HepG2 (cell line): ENCODE results near the gene RABGGTA. TPM values are rescaled to one million over a fixed set of nuclear protein-coding genes. Genes with fewer than 3 reads are reported as not detected.

ENCODE experiments used
- ARHGAP35 ChIP-seq: sonication (generic); formaldehyde crosslinking; IDR thresholded peaks from 2 replicates; pipeline ENCODE4 v1.9.0; 2022; ENCODE audit warnings: mild to moderate bottlenecking, inconsistent platforms, moderate library complexity, missing genetic modification reagents, borderline replicate concordance
- CHCHD3 ChIP-seq: sonication (generic); formaldehyde crosslinking; IDR thresholded peaks from 2 replicates; pipeline ENCODE4 v1.8.0; 2022; ENCODE audit warnings: mild to moderate bottlenecking, missing genetic modification reagents, moderate library complexity
- ERF ChIP-seq: IDR thresholded peaks from 2 replicates; pipeline ENCODE4 v1.6.1; 2018; ENCODE audit warnings: missing biosample characterization, missing genetic modification reagents
- FOXJ3 ChIP-seq: sonication (generic); formaldehyde crosslinking; IDR thresholded peaks from 2 replicates; pipeline ENCODE4 v1.4.0; 2020; ENCODE audit warnings: missing genetic modification reagents, mild to moderate bottlenecking, borderline replicate concordance
- ISL2 ChIP-seq: sonication (generic); formaldehyde crosslinking; IDR thresholded peaks from 2 replicates; pipeline ENCODE4 v1.5.0; 2020; ENCODE audit warnings: missing genetic modification reagents
- KLF12 ChIP-seq: sonication (generic); formaldehyde crosslinking; IDR thresholded peaks from 2 replicates; pipeline ENCODE4 v1.4.0; 2020; ENCODE audit warnings: missing genetic modification reagents, borderline replicate concordance
- KLF13 ChIP-seq: sonication (generic); formaldehyde crosslinking; IDR thresholded peaks from 2 replicates; pipeline ENCODE4 v1.4.0; 2020; ENCODE audit warnings: mild to moderate bottlenecking, missing genetic modification reagents
- SSRP1 ChIP-seq: IDR thresholded peaks from 2 replicates; pipeline ENCODE4 v1.6.1; 2016; ENCODE audit warnings: control low read depth
- ZMYM4 ChIP-seq: sonication (generic); formaldehyde crosslinking; IDR thresholded peaks from 2 replicates; pipeline ENCODE4 v1.8.1; 2023; ENCODE audit warnings: mild to moderate bottlenecking, missing genetic modification reagents
- polyA plus RNA-seq, 8 experiments: library from polyadenylated mRNA; depleted of rRNA in 3 of 8; stranded (reverse) in 7 of 8; unstranded in 1 of 8; fragments of >200 nt; fragmentation: Illumina TruSeq in 4 of 8; extraction: Trizol in 4 of 8; gene quantifications; 2 replicates each; pipeline versions ENCODE4 v1.2.1 to v1.2.3, GENCODE V29; 2011 to 2016; ENCODE audit warnings: low read depth in 4 of 8, missing spikeins in 1 of 8, mixed read lengths in 1 of 8; ENCODE audit not compliant: insufficient read depth in 1 of 8
- total RNA-seq, 5 experiments: library from RNA; depleted of rRNA; stranded (reverse); fragments of >200 nt; fragmentation: Illumina TruSeq; extraction: Trizol; gene quantifications; 2 replicates each; pipeline ENCODE4 v1.2.3, GENCODE V29; 2016; ENCODE audit warnings: low read depth in 1 of 5
- TF ChIP-seq, protein P1 (sequence below): sonication (generic); formaldehyde crosslinking; IDR thresholded peaks from 2 replicates; pipeline ENCODE4 v1.4.0; 2020; ENCODE audit warnings: missing genetic modification reagents
- TF ChIP-seq, protein P2 (sequence below): sonication (generic); formaldehyde crosslinking; IDR thresholded peaks from 2 replicates; pipeline ENCODE4 v1.4.0; 2020; ENCODE audit warnings: missing genetic modification reagents, low read depth, mild to moderate bottlenecking, borderline replicate concordance
- TF ChIP-seq, protein P3 (sequence below): sonication (generic); formaldehyde crosslinking; IDR thresholded peaks from 2 replicates; pipeline ENCODE4 v1.5.1; 2020; ENCODE audit warnings: missing genetic modification reagents, mild to moderate bottlenecking, borderline replicate concordance
- TF ChIP-seq, protein P4 (sequence below): sonication (generic); formaldehyde crosslinking; IDR thresholded peaks from 2 replicates; pipeline ENCODE4 v1.8.1; 2023; ENCODE audit warnings: mild to moderate bottlenecking, inconsistent platforms, moderate library complexity, missing genetic modification reagents, borderline replicate concordance
- TF ChIP-seq, protein P5 (sequence below): sonication (generic); formaldehyde crosslinking; IDR thresholded peaks from 2 replicates; pipeline ENCODE4 v1.4.0; 2020; ENCODE audit warnings: mild to moderate bottlenecking, missing genetic modification reagents

RABGGTA gene
- total and polyA plus RNA-seq, 2 of the 13 experiments (the other 11 are each of a cell fraction or from before 2014, with no cell fraction given) = 57.9 to 90.8 TPM

DNA sequence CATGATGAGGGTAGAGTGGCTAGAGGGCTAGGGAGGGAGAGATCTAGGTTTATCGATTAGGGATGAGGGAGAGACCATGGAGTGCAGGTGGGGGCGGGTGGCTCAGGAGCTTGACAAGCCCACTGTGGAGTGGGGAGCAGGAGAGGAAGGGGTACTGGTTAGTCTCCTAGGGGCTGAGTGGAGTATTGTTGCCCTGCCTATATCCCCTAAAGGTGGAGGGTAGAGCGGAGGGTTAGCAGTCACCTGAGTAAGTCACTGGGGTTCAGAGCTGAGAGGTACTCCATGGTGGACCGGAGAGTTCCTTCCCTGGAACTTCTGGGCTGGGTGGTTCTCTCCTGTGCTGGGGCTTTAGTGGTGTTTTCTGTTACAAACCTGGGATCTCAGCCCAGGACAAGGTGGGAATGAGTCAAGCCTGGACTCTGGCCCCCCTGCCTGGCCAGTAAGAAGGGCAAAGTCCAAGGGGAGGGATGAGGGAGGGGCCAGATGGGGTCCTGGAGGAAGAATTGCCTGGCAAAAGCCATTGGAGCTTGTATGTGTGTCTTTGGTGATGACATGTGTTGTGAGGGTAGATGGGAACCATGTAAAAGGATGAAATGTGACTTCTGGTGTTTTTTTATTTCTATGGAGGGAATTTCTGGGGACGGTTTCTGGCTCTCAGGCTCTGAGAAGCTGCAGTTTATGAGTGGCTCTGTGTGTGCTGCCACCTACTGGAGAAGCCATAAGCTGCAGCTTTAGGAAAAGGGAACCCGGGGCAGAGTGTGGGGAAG is 36.4 kb upstream of the RABGGTA start, which contains the start of gene CIDEB (continued):
- TF ChIP-seq, protein P1, sequence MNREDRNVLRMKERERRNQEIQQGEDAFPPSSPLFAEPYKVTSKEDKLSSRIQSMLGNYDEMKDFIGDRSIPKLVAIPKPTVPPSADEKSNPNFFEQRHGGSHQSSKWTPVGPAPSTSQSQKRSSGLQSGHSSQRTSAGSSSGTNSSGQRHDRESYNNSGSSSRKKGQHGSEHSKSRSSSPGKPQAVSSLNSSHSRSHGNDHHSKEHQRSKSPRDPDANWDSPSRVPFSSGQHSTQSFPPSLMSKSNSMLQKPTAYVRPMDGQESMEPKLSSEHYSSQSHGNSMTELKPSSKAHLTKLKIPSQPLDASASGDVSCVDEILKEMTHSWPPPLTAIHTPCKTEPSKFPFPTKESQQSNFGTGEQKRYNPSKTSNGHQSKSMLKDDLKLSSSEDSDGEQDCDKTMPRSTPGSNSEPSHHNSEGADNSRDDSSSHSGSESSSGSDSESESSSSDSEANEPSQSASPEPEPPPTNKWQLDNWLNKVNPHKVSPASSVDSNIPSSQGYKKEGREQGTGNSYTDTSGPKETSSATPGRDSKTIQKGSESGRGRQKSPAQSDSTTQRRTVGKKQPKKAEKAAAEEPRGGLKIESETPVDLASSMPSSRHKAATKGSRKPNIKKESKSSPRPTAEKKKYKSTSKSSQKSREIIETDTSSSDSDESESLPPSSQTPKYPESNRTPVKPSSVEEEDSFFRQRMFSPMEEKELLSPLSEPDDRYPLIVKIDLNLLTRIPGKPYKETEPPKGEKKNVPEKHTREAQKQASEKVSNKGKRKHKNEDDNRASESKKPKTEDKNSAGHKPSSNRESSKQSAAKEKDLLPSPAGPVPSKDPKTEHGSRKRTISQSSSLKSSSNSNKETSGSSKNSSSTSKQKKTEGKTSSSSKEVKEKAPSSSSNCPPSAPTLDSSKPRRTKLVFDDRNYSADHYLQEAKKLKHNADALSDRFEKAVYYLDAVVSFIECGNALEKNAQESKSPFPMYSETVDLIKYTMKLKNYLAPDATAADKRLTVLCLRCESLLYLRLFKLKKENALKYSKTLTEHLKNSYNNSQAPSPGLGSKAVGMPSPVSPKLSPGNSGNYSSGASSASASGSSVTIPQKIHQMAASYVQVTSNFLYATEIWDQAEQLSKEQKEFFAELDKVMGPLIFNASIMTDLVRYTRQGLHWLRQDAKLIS (CRISPR knock-in tag) = 0 out of 2 replicates have a peak, but pooled peaks have one; percentile 12
- TF ChIP-seq, protein P2, sequence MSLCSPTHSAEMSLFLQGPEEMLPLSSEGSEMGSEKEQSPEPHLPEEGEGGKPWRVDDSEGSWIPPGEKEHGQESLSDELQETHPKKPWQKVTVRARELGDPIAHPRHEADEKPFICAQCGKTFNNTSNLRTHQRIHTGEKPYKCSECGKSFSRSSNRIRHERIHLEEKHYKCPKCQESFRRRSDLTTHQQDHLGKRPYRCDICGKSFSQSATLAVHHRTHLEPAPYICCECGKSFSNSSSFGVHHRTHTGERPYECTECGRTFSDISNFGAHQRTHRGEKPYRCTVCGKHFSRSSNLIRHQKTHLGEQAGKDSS (CRISPR knock-in tag) = peak; percentile 96
- TF ChIP-seq FOXJ3 (CRISPR knock-in tag) (no peak), ARHGAP35 (CRISPR knock-in tag) (0 out of 2 replicates have a peak, but pooled peaks have one; percentile 48), ISL2 (CRISPR knock-in tag) (peak; percentile 77), ZMYM4 (CRISPR knock-in tag) (no peak), KLF13 (CRISPR knock-in tag) (peak; percentile 68; the same call in 1 of the 2 replicates), KLF12 (CRISPR knock-in tag) (peak; percentile 64; the same call in 1 of the 2 replicates), SSRP1 (CRISPR knock-in tag) (no peak; the same call in 1 of the 2 replicates), CHCHD3 (CRISPR knock-in tag) (0 out of 2 replicates have a peak, but pooled peaks have one; percentile 60), ERF (peak; percentile 96)
- TF ChIP-seq, protein P3, sequence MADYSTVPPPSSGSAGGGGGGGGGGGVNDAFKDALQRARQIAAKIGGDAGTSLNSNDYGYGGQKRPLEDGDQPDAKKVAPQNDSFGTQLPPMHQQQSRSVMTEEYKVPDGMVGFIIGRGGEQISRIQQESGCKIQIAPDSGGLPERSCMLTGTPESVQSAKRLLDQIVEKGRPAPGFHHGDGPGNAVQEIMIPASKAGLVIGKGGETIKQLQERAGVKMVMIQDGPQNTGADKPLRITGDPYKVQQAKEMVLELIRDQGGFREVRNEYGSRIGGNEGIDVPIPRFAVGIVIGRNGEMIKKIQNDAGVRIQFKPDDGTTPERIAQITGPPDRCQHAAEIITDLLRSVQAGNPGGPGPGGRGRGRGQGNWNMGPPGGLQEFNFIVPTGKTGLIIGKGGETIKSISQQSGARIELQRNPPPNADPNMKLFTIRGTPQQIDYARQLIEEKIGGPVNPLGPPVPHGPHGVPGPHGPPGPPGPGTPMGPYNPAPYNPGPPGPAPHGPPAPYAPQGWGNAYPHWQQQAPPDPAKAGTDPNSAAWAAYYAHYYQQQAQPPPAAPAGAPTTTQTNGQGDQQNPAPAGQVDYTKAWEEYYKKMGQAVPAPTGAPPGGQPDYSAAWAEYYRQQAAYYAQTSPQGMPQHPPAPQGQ (CRISPR knock-in tag) = peak; percentile 12; the same call in 1 of the 2 replicates
- TF ChIP-seq, protein P4, sequence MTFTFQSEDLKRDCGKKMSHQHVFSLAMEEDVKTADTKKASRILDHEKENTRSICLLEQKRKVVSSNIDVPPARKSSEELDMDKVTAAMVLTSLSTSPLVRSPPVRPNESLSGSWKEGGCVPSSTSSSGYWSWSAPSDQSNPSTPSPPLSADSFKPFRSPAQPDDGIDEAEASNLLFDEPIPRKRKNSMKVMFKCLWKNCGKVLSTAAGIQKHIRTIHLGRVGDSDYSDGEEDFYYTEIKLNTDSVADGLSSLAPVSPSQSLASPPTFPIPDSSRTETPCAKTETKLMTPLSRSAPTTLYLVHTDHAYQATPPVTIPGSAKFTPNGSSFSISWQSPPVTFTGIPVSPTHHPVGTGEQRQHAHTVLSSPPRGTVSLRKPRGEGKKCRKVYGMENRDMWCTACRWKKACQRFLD = peak; percentile 89
- TF ChIP-seq, protein P5, sequence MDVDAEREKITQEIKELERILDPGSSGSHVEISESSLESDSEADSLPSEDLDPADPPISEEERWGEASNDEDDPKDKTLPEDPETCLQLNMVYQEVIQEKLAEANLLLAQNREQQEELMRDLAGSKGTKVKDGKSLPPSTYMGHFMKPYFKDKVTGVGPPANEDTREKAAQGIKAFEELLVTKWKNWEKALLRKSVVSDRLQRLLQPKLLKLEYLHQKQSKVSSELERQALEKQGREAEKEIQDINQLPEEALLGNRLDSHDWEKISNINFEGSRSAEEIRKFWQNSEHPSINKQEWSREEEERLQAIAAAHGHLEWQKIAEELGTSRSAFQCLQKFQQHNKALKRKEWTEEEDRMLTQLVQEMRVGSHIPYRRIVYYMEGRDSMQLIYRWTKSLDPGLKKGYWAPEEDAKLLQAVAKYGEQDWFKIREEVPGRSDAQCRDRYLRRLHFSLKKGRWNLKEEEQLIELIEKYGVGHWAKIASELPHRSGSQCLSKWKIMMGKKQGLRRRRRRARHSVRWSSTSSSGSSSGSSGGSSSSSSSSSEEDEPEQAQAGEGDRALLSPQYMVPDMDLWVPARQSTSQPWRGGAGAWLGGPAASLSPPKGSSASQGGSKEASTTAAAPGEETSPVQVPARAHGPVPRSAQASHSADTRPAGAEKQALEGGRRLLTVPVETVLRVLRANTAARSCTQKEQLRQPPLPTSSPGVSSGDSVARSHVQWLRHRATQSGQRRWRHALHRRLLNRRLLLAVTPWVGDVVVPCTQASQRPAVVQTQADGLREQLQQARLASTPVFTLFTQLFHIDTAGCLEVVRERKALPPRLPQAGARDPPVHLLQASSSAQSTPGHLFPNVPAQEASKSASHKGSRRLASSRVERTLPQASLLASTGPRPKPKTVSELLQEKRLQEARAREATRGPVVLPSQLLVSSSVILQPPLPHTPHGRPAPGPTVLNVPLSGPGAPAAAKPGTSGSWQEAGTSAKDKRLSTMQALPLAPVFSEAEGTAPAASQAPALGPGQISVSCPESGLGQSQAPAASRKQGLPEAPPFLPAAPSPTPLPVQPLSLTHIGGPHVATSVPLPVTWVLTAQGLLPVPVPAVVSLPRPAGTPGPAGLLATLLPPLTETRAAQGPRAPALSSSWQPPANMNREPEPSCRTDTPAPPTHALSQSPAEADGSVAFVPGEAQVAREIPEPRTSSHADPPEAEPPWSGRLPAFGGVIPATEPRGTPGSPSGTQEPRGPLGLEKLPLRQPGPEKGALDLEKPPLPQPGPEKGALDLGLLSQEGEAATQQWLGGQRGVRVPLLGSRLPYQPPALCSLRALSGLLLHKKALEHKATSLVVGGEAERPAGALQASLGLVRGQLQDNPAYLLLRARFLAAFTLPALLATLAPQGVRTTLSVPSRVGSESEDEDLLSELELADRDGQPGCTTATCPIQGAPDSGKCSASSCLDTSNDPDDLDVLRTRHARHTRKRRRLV (CRISPR knock-in tag) = peak; percentile 83; the same call in 1 of the 2 replicates
